ENCODE data around the gene PDYN. TPM values are rescaled to one million over a fixed set of nuclear protein-coding genes. Genes with fewer than 3 reads are reported as not detected.

PDYN gene
- total RNA-seq, 1 donor from 2014 or later, result not detected

- DNase-seq (ENCODE audit: low read depth), result no peak
These were observed 42.3 kb downstream of the PDYN start for GRCh38 chr20:1951436-1952115.

DNA sequence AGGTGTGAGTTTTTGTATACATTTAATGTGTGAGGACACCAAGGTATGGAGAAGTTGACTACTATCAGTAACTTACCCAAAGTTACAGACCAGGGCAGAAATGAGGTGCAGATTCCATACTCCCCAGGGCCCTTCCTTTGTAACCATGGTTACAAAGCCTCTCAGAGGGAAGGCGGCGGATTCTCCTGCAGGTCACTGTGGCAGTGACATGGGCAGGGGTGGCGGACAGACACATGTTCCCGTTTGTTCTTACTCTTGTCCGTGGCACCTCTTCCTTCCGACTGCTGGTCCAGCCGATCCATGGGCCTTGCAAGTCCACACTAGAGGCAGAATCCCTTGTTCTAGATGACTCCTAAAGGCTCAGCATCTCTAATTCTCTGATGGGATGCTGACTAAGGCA is 43.0 kb downstream of the PDYN start:
- DNase-seq (ENCODE audit: low read depth), result no peak

DNA sequence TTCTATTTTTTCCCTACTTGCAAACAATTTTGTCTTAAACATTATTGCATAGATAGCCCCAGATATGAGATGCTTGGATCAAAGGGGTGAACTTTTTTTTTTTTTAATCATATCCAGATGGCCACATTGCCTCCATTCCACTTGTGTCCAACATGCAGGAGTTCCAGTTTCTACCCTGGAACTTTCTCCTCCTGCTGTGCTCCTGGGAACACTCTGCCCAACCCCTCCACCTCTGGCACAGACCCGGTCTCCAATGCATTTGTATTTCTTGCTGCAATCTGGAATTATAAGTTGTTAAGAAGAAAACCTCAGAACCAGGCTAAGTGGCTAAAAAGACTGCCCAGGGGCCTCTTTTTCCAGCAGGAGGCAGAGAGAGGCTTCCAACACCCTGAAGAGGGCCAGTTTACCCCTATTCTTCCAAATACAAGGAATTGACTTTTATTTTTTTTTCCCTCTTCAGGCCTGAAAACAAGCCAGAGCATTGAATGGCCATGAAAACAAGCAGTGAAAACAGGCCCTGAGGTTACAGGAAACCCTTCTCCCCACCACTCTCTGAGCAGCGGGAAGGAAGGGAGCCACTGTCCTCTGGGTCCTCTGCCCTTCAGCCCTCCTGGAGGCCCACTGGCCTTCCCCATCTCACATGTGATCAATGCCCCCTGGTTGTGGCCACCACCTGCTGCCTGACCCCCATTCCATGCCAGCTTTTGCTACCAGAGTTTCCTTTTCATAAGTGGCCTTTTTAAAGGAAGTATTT is 44.3 kb downstream of the PDYN start:
- DNase-seq (ENCODE audit: low read depth), result no peak

DNA sequence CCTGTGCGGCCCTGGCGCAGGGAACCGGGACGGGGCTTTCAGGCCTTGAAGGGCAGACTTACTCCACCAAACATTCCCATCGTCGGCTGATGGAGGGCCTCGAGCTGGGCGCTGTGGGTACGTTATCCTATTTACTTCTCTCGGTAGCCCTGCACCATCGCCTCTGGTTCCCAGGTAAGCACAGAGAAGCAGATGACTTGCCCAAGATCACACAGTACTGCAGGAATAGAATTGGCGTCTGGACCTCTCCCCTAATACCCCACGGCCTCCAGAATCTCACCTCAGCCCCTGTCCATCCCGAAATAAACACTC is 46.4 kb downstream of the PDYN start:
- DNase-seq (ENCODE audit: low read depth), result no peak

DNA sequence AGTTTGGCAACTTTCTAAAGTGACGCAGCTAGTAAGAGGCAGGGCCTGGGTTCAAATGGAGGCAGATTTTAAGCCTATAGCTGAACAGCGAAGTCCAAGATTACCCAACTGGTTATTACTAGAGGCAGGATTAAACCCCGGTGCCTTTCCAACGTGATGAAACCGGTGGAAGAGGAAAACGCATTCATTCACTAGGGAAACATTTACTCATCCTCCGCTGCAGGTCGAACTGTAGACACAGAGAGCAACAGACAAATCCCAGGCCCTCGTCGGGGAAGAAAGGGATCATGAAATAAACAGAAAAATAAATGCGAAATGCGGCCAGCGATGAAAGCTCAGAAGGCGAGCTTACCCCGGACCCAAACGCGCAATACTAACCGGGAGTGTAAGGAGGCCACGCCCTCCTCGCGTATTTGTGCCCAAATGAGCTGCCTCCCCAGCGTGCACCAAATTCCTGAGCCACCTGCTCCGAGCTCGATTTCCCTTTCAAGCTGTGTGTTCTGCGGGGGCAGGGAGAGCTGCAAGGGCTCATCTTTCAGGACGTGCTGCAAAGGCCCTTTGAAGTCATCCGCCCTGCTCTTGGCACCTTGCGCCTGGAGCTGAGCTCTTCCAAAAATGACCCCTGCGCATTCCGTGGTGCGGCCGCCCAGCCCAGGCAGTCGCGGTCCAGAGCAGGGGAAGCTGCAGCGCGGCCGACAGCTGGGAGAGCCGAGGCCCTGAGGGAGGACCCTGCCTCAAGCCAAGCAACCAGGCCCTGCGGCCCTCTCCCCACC is 46.9 kb downstream of the PDYN start:
- DNase-seq (ENCODE audit: low read depth), result peak; percentile 32

- DNase-seq (ENCODE audit: low read depth), result no peak
These were observed 47.5 kb downstream of the PDYN start for GRCh38 chr20:1946442-1946761.

- no peak for DNase-seq (ENCODE audit: low read depth)
These were observed 48.2 kb downstream of the PDYN start for GRCh38 chr20:1945660-1946059.

GRCh38 chr20:1945134-1945618 is 48.7 kb downstream of the PDYN start:
- DNase-seq (ENCODE audit: low read depth), result peak; percentile 50

GRCh38 chr20:1944345-1945091 is 49.3 kb downstream of the PDYN start:
- DNase-seq (ENCODE audit: low read depth), result no peak

- peak; percentile 15 for DNase-seq (ENCODE audit: low read depth)
These were observed 50.4 kb downstream of the PDYN start for GRCh38 chr20:1943275-1944002.

DNA sequence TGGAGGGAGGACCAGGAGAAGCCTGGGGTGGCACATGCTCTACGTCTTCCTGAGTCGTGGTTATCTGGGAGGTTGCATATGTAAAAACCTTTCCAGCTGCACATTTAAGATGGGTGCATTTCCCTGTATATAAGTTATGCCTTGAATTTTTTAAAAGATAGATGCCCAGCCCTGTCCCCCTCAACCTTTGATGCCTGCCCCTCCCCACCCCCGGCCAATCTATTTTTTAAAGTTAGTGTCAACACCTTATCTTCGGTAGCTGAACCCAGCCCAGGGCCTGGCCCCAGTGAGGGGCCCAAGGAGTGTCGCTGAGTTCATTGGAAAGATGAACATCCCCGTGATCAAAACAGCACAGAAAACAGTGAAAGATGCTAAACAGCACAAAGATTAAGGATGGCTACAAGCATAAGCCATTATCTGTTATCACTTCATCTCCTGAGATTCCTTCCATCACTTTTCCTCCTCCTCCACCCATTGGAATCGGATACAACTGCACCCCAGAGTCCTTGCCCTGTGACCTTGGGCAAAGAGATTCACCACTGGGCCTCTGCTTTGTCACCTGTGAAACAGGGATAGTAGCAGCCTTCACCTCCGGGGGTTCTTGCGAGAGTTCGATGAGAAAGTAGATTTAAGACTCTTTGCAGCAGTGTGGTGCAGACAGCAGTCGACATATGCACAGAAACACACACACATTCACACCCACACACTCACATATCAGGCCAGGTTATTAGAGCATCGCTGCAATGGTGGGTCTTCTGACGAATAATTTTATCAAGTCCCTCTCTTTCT is 51.2 kb downstream of the PDYN start:
- DNase-seq (ENCODE audit: low read depth), result no peak

GRCh38 chr20:1942061-1942460 is 51.8 kb downstream of the PDYN start:
- DNase-seq (ENCODE audit: low read depth), result no peak

DNA sequence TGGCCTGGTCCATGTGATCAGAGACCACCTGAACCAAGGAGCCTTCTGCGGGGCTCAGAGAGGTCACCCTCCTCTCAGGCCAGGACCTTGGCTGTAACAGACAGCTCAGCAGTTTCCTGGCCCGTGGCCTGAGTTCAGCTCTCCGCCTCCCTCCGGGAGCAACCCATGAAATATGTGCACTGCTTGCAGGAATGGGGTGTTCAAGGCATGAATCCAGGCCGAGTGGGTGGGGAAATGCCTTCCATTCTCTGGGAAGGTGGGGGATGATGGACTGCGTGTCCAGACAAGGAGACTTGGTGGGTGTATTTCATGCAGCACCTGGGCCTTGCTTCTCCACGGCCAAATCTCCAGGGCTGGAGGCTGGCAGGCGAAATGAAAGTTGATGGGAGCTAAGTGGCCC is 52.6 kb downstream of the PDYN start:
- DNase-seq (ENCODE audit: low read depth), result peak; percentile 41

DNA sequence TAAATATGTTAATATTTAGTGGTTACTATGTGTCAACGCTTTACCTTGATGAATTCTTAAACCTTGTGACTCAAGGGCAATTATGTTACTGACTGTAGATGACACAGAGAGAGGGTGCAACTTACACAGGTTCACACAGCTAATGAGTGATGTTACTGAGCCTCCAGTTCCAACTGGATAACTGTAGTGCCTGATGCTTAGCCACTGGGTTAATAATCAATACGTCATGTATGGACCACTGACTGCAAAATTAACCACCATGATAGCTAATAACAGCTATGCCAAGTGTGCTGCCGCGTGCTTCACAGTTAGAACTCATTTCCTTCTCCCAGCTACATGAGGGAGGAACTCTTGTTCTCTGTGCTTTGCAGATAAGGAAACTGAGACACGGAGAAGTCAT is 53.3 kb downstream of the PDYN start:
- peak; percentile 74 for DNase-seq (ENCODE audit: low read depth)

- DNase-seq (ENCODE audit: low read depth), result no peak
These were observed 54.6 kb downstream of the PDYN start for GRCh38 chr20:1939270-1939595.

DNA sequence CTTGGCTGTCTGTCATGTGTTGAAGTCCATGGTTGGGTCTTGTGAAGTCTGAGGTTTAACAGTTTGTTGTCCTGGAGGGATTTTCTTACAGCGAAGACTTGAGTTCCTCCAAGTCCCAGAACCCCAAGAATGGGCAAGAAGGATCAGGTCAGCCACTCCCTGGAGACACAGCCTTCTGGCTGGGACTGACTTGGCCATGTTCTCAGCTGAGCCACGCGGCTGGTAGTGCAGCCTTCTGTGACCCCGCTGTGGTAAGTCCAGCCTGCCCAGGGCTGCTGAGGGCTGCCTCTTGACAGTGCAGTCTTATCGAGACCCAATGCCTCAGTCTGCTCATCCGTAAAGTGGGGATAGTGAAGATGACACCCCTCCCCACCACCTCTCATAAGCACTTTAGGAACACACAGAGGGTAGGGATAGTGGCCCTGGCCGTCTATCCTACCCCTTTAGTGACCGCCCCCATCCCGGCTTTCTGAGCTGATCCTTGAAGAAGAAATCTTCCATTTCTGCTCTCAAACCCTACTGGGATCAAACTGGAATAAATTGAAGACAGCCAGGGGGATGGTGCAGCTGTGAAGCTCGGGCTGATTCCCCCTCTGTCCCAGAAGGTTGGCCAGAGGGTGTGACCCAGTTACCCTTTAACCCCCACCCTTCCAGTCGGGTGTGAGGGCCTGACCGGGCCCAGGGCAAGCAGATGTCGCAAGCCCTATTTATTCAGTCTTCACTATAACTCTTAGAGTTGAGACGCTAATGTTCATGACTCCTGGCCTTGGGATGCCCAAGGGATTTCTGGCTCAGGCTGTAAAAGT is 55.2 kb downstream of the PDYN start:
- DNase-seq (ENCODE audit: low read depth), result no peak

- DNase-seq (ENCODE audit: low read depth), result no peak
These were observed 56.4 kb downstream of the PDYN start for GRCh38 chr20:1937316-1937976.

- no peak for DNase-seq (ENCODE audit: low read depth)
These were observed 58.0 kb downstream of the PDYN start for GRCh38 chr20:1935696-1936366.

Measured in renal cortical epithelial cell (primary cell).